HL-60 (cell line): ENCODE measurements around the gene GPR137.

ENCODE experiments used
- DNase-seq, 2 experiments: peaks; one replicate each; pipeline ENCODE4 v3.0.0-alpha.2; 2010 to 2020; ENCODE audit warnings: low read depth in 1 of 2, low spot score in 1 of 2
- H3K27ac ChIP-seq: fragments of 250-450 bp; sonication (Bioruptor Pico); replicated peaks from 2 replicates; pipeline ENCODE4 v1.5.1; 2020; ENCODE audit warnings: mild to moderate bottlenecking, moderate library complexity
- H3K27me3 ChIP-seq: fragments of 250-450 bp; sonication (Bioruptor Pico); 2 replicates; pipeline ENCODE4 v1.5.1; 2021; ENCODE audit warnings: mild to moderate bottlenecking, moderate library complexity; ENCODE audit not compliant: insufficient read depth, poor library complexity, severe bottlenecking
- H3K4me3 ChIP-seq: replicated peaks from 2 replicates; pipeline ENCODE4 v1.5.1; 2011; ENCODE audit warnings: mild to moderate bottlenecking, control low read depth, low read length; ENCODE audit not compliant: insufficient read depth
- CTCF ChIP-seq: IDR thresholded peaks from one replicate; pipeline ENCODE4 v1.5.1; 2011; ENCODE audit warnings: low read length, control low read depth, inconsistent platforms; ENCODE audit not compliant: insufficient read depth
- GABPA ChIP-seq: IDR thresholded peaks from 2 replicates; pipeline ENCODE4 v1.6.1; 2012; ENCODE audit warnings: low read depth
- POLR2AphosphoS5 ChIP-seq: IDR thresholded peaks from 2 replicates; pipeline ENCODE4 v1.6.1; 2012; ENCODE audit warnings: low read depth
- REST ChIP-seq: IDR thresholded peaks from 2 replicates; pipeline ENCODE4 v1.6.1; 2012; ENCODE audit warnings: low read depth; ENCODE audit not compliant: insufficient replicate concordance
- SPI1 ChIP-seq: IDR thresholded peaks from 2 replicates; pipeline ENCODE4 v1.6.1; 2012; ENCODE audit warnings: low read depth, mild to moderate bottlenecking, borderline replicate concordance

The GPR137 gene

GRCh38 chr11:64317961-64318765, 32.5 kb downstream of the GPR137 start, which contains the start of gene PRDX5:
PRDX5 (plus strand) TSS chr11:64318121; CDS start chr11:64318216, 95 bp downstream.
- peak; percentile 97 to 98 for DNase-seq
- Histone ChIP-seq H3K27ac (peak within 1 kb of the TSS; percentile 96), H3K27me3 (no peaks in the 10 kb centered on the region), H3K4me3 (peak within 1 kb of the TSS; percentile 92)
- TF ChIP-seq REST (peak; percentile 22), GABPA (no peak), POLR2AphosphoS5 (peak; percentile 74), SPI1 (peak; percentile 49; the same call in 1 of the 2 replicates), CTCF (peak; percentile 29)

GRCh38 chr11:64318766-64319761, 33.4 kb downstream of the GPR137 start:
- peak; percentile 84 to 86 for DNase-seq
- H3K27me3 ChIP-seq: no peaks in the 10 kb centered on the region
- H3K27ac ChIP-seq: peak overlapping the region; percentile 96
- TF ChIP-seq POLR2AphosphoS5: peak; percentile 59; the same call in 1 of the 2 replicates
- TF ChIP-seq GABPA: no peak
- H3K4me3 ChIP-seq: peak overlapping the region; percentile 92

- Histone ChIP-seq H3K27me3 (no peaks in the 10 kb centered on the region), H3K27ac (no peak overlapping the region), H3K4me3 (no peak overlapping the region)
- DNase-seq: no peak
- TF ChIP-seq REST: no peak
- no peak for TF ChIP-seq GABPA
- no peak for TF ChIP-seq POLR2AphosphoS5
- no peak for TF ChIP-seq CTCF
- no peak for TF ChIP-seq SPI1
Measured at GRCh38 chr11:64320556-64320955, 34.9 kb downstream of the GPR137 start.

GRCh38 chr11:64321026-64321425, 35.4 kb downstream of the GPR137 start:
- no peak for DNase-seq
- TF ChIP-seq CTCF (no peak), SPI1 (no peak), POLR2AphosphoS5 (no peak), REST (no peak)
- Histone ChIP-seq H3K27ac (no peak overlapping the region), H3K4me3 (no peak overlapping the region), H3K27me3 (no peaks in the 10 kb centered on the region)
